Uterus (tissue), 2 donors: ENCODE results near the gene DDX5.

Experiments used
- CTCF ChIP-seq, 4 experiments: fragments of 200-600 bp in 2 of 4; fragments of 450-650 bp in 2 of 4; sonication (generic) in 2 of 4; IDR thresholded peaks; one replicate each; pipeline ENCODE4 v1.5.1; 2016 to 2019; ENCODE audit warnings: antibody characterized with exemption in 4 of 4, mild to moderate bottlenecking in 2 of 4, moderate library complexity in 1 of 4
- POLR2A ChIP-seq, 2 donors: fragments of 450-650 bp; IDR thresholded peaks; one replicate each; pipeline ENCODE4 v1.6.1; 2016; ENCODE audit warnings: antibody characterized with exemption in 2 of 2, mild to moderate bottlenecking in 1 of 2, moderate library complexity in 1 of 2

DNA sequence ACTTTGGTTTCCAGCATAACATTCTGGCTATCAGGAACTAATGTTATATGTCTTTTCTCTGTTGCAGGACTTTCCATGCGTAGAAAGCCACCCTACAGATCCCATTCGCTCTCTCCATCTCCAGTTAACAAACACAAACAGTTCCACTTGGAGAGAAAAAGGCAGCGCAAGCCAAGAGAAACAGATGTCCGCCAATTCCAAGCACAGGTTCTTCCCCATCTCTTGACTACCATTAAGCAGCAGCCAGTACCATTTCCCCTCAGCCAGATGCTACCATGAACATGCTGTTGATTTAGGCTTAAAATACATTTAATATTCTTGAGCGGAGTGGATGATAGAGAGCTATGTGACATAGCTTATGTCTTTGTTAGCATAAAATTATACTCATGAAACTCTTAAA, 23.1 kb upstream of the DDX5 start:
- no peak for TF ChIP-seq CTCF (IDR thresholded peaks at IDR 0.05)
- TF ChIP-seq POLR2A (IDR thresholded peaks at IDR 0.05) = no peak
